HUES64 (cell line): Measurements from ENCODE around the gene UBAC2.

Source experiments
- H3K27ac ChIP-seq: 2 replicates; pipeline ENCODE4 v1.7.0; 2013; ENCODE audit warnings: low read depth, low read length, inconsistent platforms
- H3K27me3 ChIP-seq: 2 replicates; pipeline ENCODE4 v1.6.1; 2013; ENCODE audit warnings: mild to moderate bottlenecking, low read length; ENCODE audit not compliant: insufficient read depth
- H3K36me3 ChIP-seq: 2 replicates; pipeline ENCODE4 v1.6.1; 2013; ENCODE audit warnings: mild to moderate bottlenecking, low read length; ENCODE audit not compliant: insufficient read depth
- H3K4me1 ChIP-seq: 2 replicates; pipeline ENCODE4 v1.6.1; 2013; ENCODE audit warnings: mild to moderate bottlenecking, low read length, moderate library complexity; ENCODE audit not compliant: insufficient read depth
- H3K4me3 ChIP-seq: 2 replicates; pipeline ENCODE4 v1.5.1; 2013; ENCODE audit warnings: mild to moderate bottlenecking, low read length, moderate library complexity
- H3K9ac ChIP-seq: 2 replicates; pipeline ENCODE4 v1.6.1; 2013; ENCODE audit warnings: mild to moderate bottlenecking, low read depth, low read length
- H3K9me3 ChIP-seq: 2 replicates; pipeline ENCODE4 v1.6.1; 2013; ENCODE audit warnings: low read depth, low read length; ENCODE audit not compliant: insufficient read depth
- WGBS: fragments of 150-250, 120-280 bp; methylation state at CpG from one replicate; pipeline ENCODE4 v1.1.7; 2013; ENCODE audit warnings: missing lambda C conversion rate; 5-methylcytosine and 5-hydroxymethylcytosine counted together

Gene UBAC2

GRCh38 chr13:99250982-99251825, 50.5 kb downstream of the UBAC2 start:
- H3K4me3 ChIP-seq = no peak overlapping the region
- 0 out of 2 replicates have a peak overlapping the region, but pooled peaks have one; percentile 17 for H3K27ac ChIP-seq
- H3K9me3 ChIP-seq = no peaks in the 10 kb centered on the region
- no peaks in the 10 kb centered on the region for H3K27me3 ChIP-seq
- H3K36me3 ChIP-seq = peaks cover 34% of the 10 kb centered on the region
- no peak overlapping the region for H3K9ac ChIP-seq
- H3K4me1 ChIP-seq = peaks cover 6% of the 10 kb centered on the region; the same call in 1 of the 2 replicates
- WGBS = 92% methylated on average over 5 of the region's 5 CpGs

- Histone ChIP-seq H3K27ac (0 out of 2 replicates have a peak overlapping the region, but pooled peaks have one; percentile 17), H3K9ac (no peak overlapping the region), H3K27me3 (no peaks in the 10 kb centered on the region), H3K9me3 (no peaks in the 10 kb centered on the region), H3K4me1 (peaks cover 6% of the 10 kb centered on the region; the same call in 1 of the 2 replicates), H3K4me3 (no peak overlapping the region), H3K36me3 (peaks cover 28% of the 10 kb centered on the region)
- WGBS = 88% methylated on average over 3 of the region's 4 CpGs
Measured at GRCh38 chr13:99251921-99252320, 51.3 kb downstream of the UBAC2 start.

- Histone ChIP-seq H3K36me3 (peaks cover 24% of the 10 kb centered on the region), H3K27ac (no peak overlapping the region), H3K27me3 (no peaks in the 10 kb centered on the region), H3K9me3 (no peaks in the 10 kb centered on the region), H3K4me1 (peaks cover 6% of the 10 kb centered on the region; the same call in 1 of the 2 replicates), H3K4me3 (no peak overlapping the region), H3K9ac (no peak overlapping the region)
- 96% methylated on average over 14 of the region's 14 CpGs for WGBS
Measured at GRCh38 chr13:99254830-99255229, 54.2 kb downstream of the UBAC2 start.

GRCh38 chr13:99255271-99255670, 54.6 kb downstream of the UBAC2 start:
- no peak overlapping the region for H3K27ac ChIP-seq
- 95% methylated on average over 10 of the region's 10 CpGs for WGBS
- no peak overlapping the region for H3K4me3 ChIP-seq
- peaks cover 26% of the 10 kb centered on the region for H3K36me3 ChIP-seq
- no peaks in the 10 kb centered on the region for H3K27me3 ChIP-seq
- H3K9ac ChIP-seq = no peak overlapping the region
- H3K4me1 ChIP-seq = peaks cover 4% of the 10 kb centered on the region; the same call in 1 of the 2 replicates
- no peaks in the 10 kb centered on the region for H3K9me3 ChIP-seq

GRCh38 chr13:99256283-99256682, 55.6 kb downstream of the UBAC2 start:
- H3K9ac ChIP-seq = no peak overlapping the region
- peaks cover 26% of the 10 kb centered on the region for H3K36me3 ChIP-seq
- H3K27ac ChIP-seq = no peak overlapping the region
- 100% methylated on average over 2 of the region's 2 CpGs for WGBS
- H3K9me3 ChIP-seq = no peaks in the 10 kb centered on the region
- no peak overlapping the region for H3K4me3 ChIP-seq
- no peaks in the 10 kb centered on the region for H3K27me3 ChIP-seq
- peaks cover 2% of the 10 kb centered on the region; the same call in 1 of the 2 replicates for H3K4me1 ChIP-seq

GRCh38 chr13:99256709-99257108, 56.1 kb downstream of the UBAC2 start:
- Histone ChIP-seq H3K36me3 (peaks cover 30% of the 10 kb centered on the region), H3K27me3 (no peaks in the 10 kb centered on the region), H3K4me1 (no peaks in the 10 kb centered on the region; the same call in 1 of the 2 replicates), H3K9me3 (no peaks in the 10 kb centered on the region), H3K9ac (no peak overlapping the region), H3K4me3 (no peak overlapping the region), H3K27ac (no peak overlapping the region)
- WGBS = 73% methylated on average over 1 of the region's 3 CpGs

GRCh38 chr13:99257291-99257690, 56.6 kb downstream of the UBAC2 start:
- Histone ChIP-seq H3K27ac (no peak overlapping the region), H3K9me3 (no peaks in the 10 kb centered on the region), H3K4me1 (no peaks in the 10 kb centered on the region), H3K36me3 (peaks cover 30% of the 10 kb centered on the region), H3K9ac (no peak overlapping the region), H3K27me3 (no peaks in the 10 kb centered on the region), H3K4me3 (no peak overlapping the region)
- WGBS = 90% methylated on average over 2 of the region's 2 CpGs

GRCh38 chr13:99258210-99258860, 57.7 kb downstream of the UBAC2 start, which contains the start of gene GPR18:
GPR18 (minus strand) TSS chr13:99258379; CDS start chr13:99255872, 2,507 bp downstream.
- Histone ChIP-seq H3K27ac (no peak within 1 kb of the TSS), H3K9ac (no peak within 1 kb of the TSS), H3K36me3 (peaks cover 30% of the 10 kb centered on the region), H3K4me3 (no peak within 1 kb of the TSS), H3K9me3 (no peaks in the 10 kb centered on the region), H3K4me1 (no peaks in the 10 kb centered on the region), H3K27me3 (no peaks in the 10 kb centered on the region)
- 96% methylated on average over 4 of the region's 4 CpGs for WGBS

GRCh38 chr13:99258946-99259345, 58.3 kb downstream of the UBAC2 start:
- H3K27ac ChIP-seq = no peak overlapping the region
- no peak overlapping the region for H3K9ac ChIP-seq
- no peaks in the 10 kb centered on the region for H3K27me3 ChIP-seq
- H3K36me3 ChIP-seq = peaks cover 34% of the 10 kb centered on the region
- WGBS = 91% methylated on average over 1 of the region's 3 CpGs
- H3K9me3 ChIP-seq = no peaks in the 10 kb centered on the region
- H3K4me1 ChIP-seq = no peaks in the 10 kb centered on the region
- no peak overlapping the region for H3K4me3 ChIP-seq

GRCh38 chr13:99260216-99260615, 59.6 kb downstream of the UBAC2 start:
- 98% methylated on average over 5 of the region's 5 CpGs for WGBS
- no peak overlapping the region for H3K4me3 ChIP-seq
- no peaks in the 10 kb centered on the region for H3K4me1 ChIP-seq
- no peak overlapping the region for H3K27ac ChIP-seq
- no peak overlapping the region for H3K9ac ChIP-seq
- no peaks in the 10 kb centered on the region for H3K27me3 ChIP-seq
- peaks cover 27% of the 10 kb centered on the region for H3K36me3 ChIP-seq
- H3K9me3 ChIP-seq = no peaks in the 10 kb centered on the region

- Histone ChIP-seq H3K36me3 (peaks cover 18% of the 10 kb centered on the region), H3K27me3 (no peaks in the 10 kb centered on the region), H3K4me1 (no peaks in the 10 kb centered on the region), H3K27ac (no peak overlapping the region), H3K9me3 (no peaks in the 10 kb centered on the region), H3K4me3 (no peak overlapping the region), H3K9ac (no peak overlapping the region)
- WGBS = 86% methylated on average over 1 of the region's 1 CpG
Measured at GRCh38 chr13:99261059-99261458, 60.4 kb downstream of the UBAC2 start.
